Measurements from ENCODE around the gene ATP2A3. TPM values are rescaled to one million over a fixed set of nuclear protein-coding genes. Genes with fewer than 3 reads are reported as not detected.

ATP2A3 gene
- total RNA-seq, 1 experiment from 2014 or later, result 13.3 TPM

DNA sequence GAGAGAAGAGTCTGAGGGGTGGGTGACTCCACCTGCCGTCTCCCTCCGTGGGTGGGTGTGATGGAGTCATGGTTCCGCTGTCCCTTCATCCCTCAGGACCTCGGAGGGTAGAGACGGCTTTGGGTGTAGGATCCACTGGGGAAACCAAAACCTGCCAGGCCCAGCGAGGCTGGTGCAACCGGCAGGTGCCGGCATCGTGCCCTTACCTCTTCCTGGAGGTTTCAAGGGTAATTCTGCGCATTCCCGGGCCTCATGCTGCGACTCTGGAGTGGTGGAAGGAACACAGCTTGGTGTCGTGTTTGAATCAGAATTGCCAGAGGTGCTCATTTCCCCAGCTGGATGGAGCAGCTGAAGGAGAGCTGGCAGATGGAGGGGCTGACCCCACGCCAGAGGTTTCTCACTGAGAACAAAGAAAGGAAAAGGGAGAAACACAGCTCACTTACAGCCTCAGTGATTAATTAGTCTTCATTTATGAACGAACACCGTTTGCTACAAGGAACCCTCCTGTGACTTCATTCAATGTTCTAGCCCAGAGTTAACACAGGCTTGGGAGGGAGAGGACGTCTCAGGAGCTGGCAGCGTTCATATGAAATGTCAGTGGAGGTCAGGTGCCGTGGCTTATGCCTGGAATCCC lies 16.3 kb upstream of the ATP2A3 start:
- Histone ChIP-seq H3K79me1 (ENCODE audit: insufficient read depth, low read depth, low read length, poor library complexity, severe bottlenecking) (no peaks in the 10 kb centered on the region), H2BK12ac (ENCODE audit: insufficient read length, low read depth, low read length) (no peak overlapping the region), H2BK15ac (ENCODE audit: low read depth, low read length) (no peak overlapping the region), H2BK20ac (ENCODE audit: low read depth, low read length, poor library complexity, severe bottlenecking) (no peak overlapping the region), H3K4ac (ENCODE audit: low read depth, low read length) (no peak overlapping the region), H4K20me1 (ENCODE audit: control insufficient read depth, insufficient read depth, insufficient read length) (no peaks in the 10 kb centered on the region), H2BK5ac (ENCODE audit: insufficient read length, low read length) (no peak overlapping the region), H3K27ac (ENCODE audit: insufficient read length, low read depth, low read length) (no peak overlapping the region), H4K8ac (replicated peaks; ENCODE audit: insufficient read length, low read depth, low read length) (no peak overlapping the region), H4K91ac (ENCODE audit: insufficient read length, low read depth, low read length) (no peak overlapping the region), H3K9ac (ENCODE audit: extremely low read depth, insufficient read length, low read length) (no peak overlapping the region), H3K56ac (ENCODE audit: insufficient read length, low read depth, low read length) (no peak overlapping the region), H3K79me2 (ENCODE audit: insufficient read depth, low read length) (no peaks in the 10 kb centered on the region), H3K9me3 (ENCODE audit: control insufficient read depth, low read depth, low read length) (no peaks in the 10 kb centered on the region), H2BK120ac (ENCODE audit: low read depth, low read length, poor library complexity, severe bottlenecking) (no peak overlapping the region), H3K4me1 (ENCODE audit: insufficient read depth, low read length) (no peaks in the 10 kb centered on the region), H3K23me2 (ENCODE audit: insufficient read length, low read depth, low read length, poor library complexity, severe bottlenecking) (no peaks in the 10 kb centered on the region), H3T11ph (ENCODE audit: low read length) (no peak overlapping the region), H2AK5ac (ENCODE audit: insufficient read length, low read length) (no peak overlapping the region), H4K5ac (ENCODE audit: insufficient read length, low read depth, low read length) (no peak overlapping the region), H3K23ac (ENCODE audit: insufficient read length, low read depth, low read length) (no peak overlapping the region), H3K27me3 (ENCODE audit: insufficient read depth, low read length) (no peaks in the 10 kb centered on the region), H3K4me2 (ENCODE audit: insufficient read depth, insufficient read length, low read length) (no peak overlapping the region), H3K18ac (ENCODE audit: insufficient read length, low read depth, low read length) (no peak overlapping the region), H2AFZ (ENCODE audit: low read length) (no peak overlapping the region), H3K14ac (ENCODE audit: insufficient read depth, low read length) (no peak overlapping the region)
- WGBS (ENCODE audit: extremely low coverage, insufficient read length, low lambda C conversion rate), result no CpG with 5 or more reads among the region's 19 CpGs
- TF ChIP-seq, protein P1, sequence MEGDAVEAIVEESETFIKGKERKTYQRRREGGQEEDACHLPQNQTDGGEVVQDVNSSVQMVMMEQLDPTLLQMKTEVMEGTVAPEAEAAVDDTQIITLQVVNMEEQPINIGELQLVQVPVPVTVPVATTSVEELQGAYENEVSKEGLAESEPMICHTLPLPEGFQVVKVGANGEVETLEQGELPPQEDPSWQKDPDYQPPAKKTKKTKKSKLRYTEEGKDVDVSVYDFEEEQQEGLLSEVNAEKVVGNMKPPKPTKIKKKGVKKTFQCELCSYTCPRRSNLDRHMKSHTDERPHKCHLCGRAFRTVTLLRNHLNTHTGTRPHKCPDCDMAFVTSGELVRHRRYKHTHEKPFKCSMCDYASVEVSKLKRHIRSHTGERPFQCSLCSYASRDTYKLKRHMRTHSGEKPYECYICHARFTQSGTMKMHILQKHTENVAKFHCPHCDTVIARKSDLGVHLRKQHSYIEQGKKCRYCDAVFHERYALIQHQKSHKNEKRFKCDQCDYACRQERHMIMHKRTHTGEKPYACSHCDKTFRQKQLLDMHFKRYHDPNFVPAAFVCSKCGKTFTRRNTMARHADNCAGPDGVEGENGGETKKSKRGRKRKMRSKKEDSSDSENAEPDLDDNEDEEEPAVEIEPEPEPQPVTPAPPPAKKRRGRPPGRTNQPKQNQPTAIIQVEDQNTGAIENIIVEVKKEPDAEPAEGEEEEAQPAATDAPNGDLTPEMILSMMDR (conservative IDR thresholded peaks at IDR 0.05), result no peak
- Mint-ChIP-seq H3K36me3 (ENCODE audit: insufficient read depth in 1 of 3, low read depth in 3 of 3) (no peaks in the 10 kb centered on the region; a peak in 1 of 7 replicates), H3K4me1 (peaks cover 23 to 41% of the 10 kb centered on the region in 2 experiments), H3K9me3 (peaks cover 2 to 4% of the 10 kb centered on the region in 2 experiments; a peak in 3 of 5 replicates), H3K27me3 (ENCODE audit: low read depth) (peaks cover 2% of the 10 kb centered on the region; the same call in 1 of the 2 replicates), H3K4me3 (peak overlapping the region in 1 of 2 experiments; percentile 37; a peak in 1 of 5 replicates), H3K27ac (peak overlapping the region in 2 of 3 experiments; percentile 20 to 68; a peak in 2 of 7 replicates)
- peak; percentile 48 for DNase-seq

Measured in H9 (cell line).